GM23338 (cell line): ENCODE measurements around the gene LSM3. TPM values are rescaled to one million over a fixed set of nuclear protein-coding genes. Genes with fewer than 3 reads are reported as not detected.

Source experiments
- ATAC-seq: fragments of 200-7000 bp; cut with Tn5 transposase; 3 replicates; pipeline ENCODE4 v1.9.1; 2020
- DNase-seq: peaks from one replicate; pipeline ENCODE4 v3.0.0-alpha.2; 2015; ENCODE audit warnings: low spot score
- H2AFZ ChIP-seq: fragments of 200-600 bp; sonication (generic); 2 replicates; pipeline ENCODE4 v1.8.0; 2016; ENCODE audit warnings: antibody characterized with exemption, mild to moderate bottlenecking, moderate library complexity
- H3F3A ChIP-seq: fragments of 200-600 bp; sonication (generic); replicated peaks from 2 replicates; pipeline ENCODE4 v1.8.0; 2017; ENCODE audit warnings: antibody characterized with exemption, mixed run types, low read depth
- H3K27ac ChIP-seq: fragments of 200-600 bp; sonication (generic); 2 replicates; pipeline ENCODE4 v1.6.1; 2016; ENCODE audit warnings: low read depth
- H3K27me3 ChIP-seq: fragments of 200-600 bp; sonication (generic); 2 replicates; pipeline ENCODE4 v1.8.0; 2016; ENCODE audit warnings: mild to moderate bottlenecking, mixed run types, moderate library complexity; ENCODE audit not compliant: insufficient read depth
- H3K36me3 ChIP-seq: fragments of 200-600 bp; sonication (generic); 2 replicates; pipeline ENCODE4 v1.8.0; 2016; ENCODE audit warnings: mild to moderate bottlenecking; ENCODE audit not compliant: insufficient read depth
- H3K4me1 ChIP-seq: fragments of 200-600 bp; sonication (generic); 2 replicates; pipeline ENCODE4 v1.8.0; 2016; ENCODE audit warnings: mild to moderate bottlenecking, moderate library complexity; ENCODE audit not compliant: insufficient read depth
- H3K4me2 ChIP-seq: fragments of 200-600 bp; sonication (generic); 2 replicates; pipeline ENCODE4 v1.7.1; 2017; ENCODE audit warnings: mixed run types
- H3K4me3 ChIP-seq: fragments of 200-600 bp; sonication (generic); 2 replicates; pipeline ENCODE4 v1.6.1; 2016; ENCODE audit warnings: mixed run types
- H3K79me2 ChIP-seq: fragments of 200-600 bp; sonication (generic); replicated peaks from 2 replicates; pipeline ENCODE4 v1.8.0; 2017; ENCODE audit warnings: mild to moderate bottlenecking; ENCODE audit not compliant: insufficient read depth
- H3K9me2 ChIP-seq: fragments of 200-600 bp; sonication (generic); 2 replicates; pipeline ENCODE4 v1.8.0; 2017; ENCODE audit not compliant: insufficient read depth
- H4K20me1 ChIP-seq: fragments of 200-600 bp; sonication (generic); replicated peaks from 2 replicates; pipeline ENCODE4 v1.8.0; 2017; ENCODE audit warnings: mild to moderate bottlenecking; ENCODE audit not compliant: insufficient read depth
- H3K27ac Mint-ChIP-seq: 2 replicates; pipeline ENCODE4 v1.8.0; 2020; ENCODE audit warnings: inconsistent platforms, mild to moderate bottlenecking, moderate library complexity, mixed read lengths
- H3K27me3 Mint-ChIP-seq: 3 replicates; pipeline ENCODE4 v1.8.0; 2022; ENCODE audit warnings: low read depth, mild to moderate bottlenecking, moderate library complexity, mixed read lengths, inconsistent platforms; ENCODE audit not compliant: insufficient read depth, poor library complexity
- H3K36me3 Mint-ChIP-seq: 3 replicates; pipeline ENCODE4 v1.8.0; 2021; ENCODE audit warnings: low read depth, mild to moderate bottlenecking, inconsistent platforms, moderate library complexity, mixed read lengths
- H3K4me1 Mint-ChIP-seq: 3 replicates; pipeline ENCODE4 v1.8.0; 2020; ENCODE audit warnings: mild to moderate bottlenecking, inconsistent platforms, mixed read lengths
- H3K4me3 Mint-ChIP-seq: 3 replicates; pipeline ENCODE4 v1.8.0; 2021; ENCODE audit warnings: moderate library complexity, mild to moderate bottlenecking, inconsistent platforms, mixed read lengths
- H3K9me3 Mint-ChIP-seq: 3 replicates; pipeline ENCODE4 v1.8.0; 2020; ENCODE audit warnings: moderate library complexity, mild to moderate bottlenecking, inconsistent platforms, mixed read lengths
- EZH2 ChIP-seq: fragments of 200-600 bp; sonication (generic); IDR thresholded peaks from one replicate; pipeline ENCODE4 v1.8.0; 2017; ENCODE audit warnings: antibody characterized with exemption, mild to moderate bottlenecking, low read depth; ENCODE audit not compliant: unreplicated experiment
- POLR2AphosphoS5 ChIP-seq: IDR thresholded peaks from 2 replicates; pipeline ENCODE4 v1.6.1; 2016; ENCODE audit warnings: antibody characterized with exemption, low read depth
- STAT1 ChIP-seq: IDR thresholded peaks from one replicate; pipeline ENCODE4 v1.6.1; 2016; ENCODE audit warnings: antibody characterized with exemption; ENCODE audit not compliant: unreplicated experiment
- ZNF331 ChIP-seq: fragments of 250-450 bp; sonication (Bioruptor Pico); IDR thresholded peaks from 2 replicates; pipeline ENCODE4 v1.5.0; 2020; ENCODE audit warnings: low read depth, mild to moderate bottlenecking, moderate library complexity
- polyA plus RNA-seq: library from polyadenylated mRNA; unstranded; fragments of >200 nt; fragmentation: Nextera tagmentation; extraction: Ambion mirVana; gene quantifications from 2 replicates; pipeline ENCODE4 v1.2.1, GENCODE V29; 2016
- total RNA-seq: library from RNA; depleted of rRNA; stranded (reverse); fragments of >200 nt; shearing (Covaris generic); gene quantifications from 2 replicates; pipeline ENCODE4 v1.2.3, GENCODE V29; 2014
- TF ChIP-seq, protein P1 (sequence below): fragments of 250-450 bp; sonication (Bioruptor Pico); IDR thresholded peaks from 2 replicates; pipeline ENCODE4 v1.5.0; 2020; ENCODE audit warnings: mild to moderate bottlenecking, moderate library complexity
- TF ChIP-seq, protein P2 (sequence below), 2 experiments: fragments of 200-600 bp in 1 of 2; sonication (generic) in 1 of 2; conservative IDR thresholded peaks; 2 replicates each; pipeline versions ENCODE4 v1.5.1 to v1.6.1; 2016 to 2017; ENCODE audit warnings: antibody characterized with exemption in 2 of 2, low read depth in 2 of 2, mild to moderate bottlenecking in 2 of 2, moderate library complexity in 1 of 2

Gene LSM3
- total and polyA plus RNA-seq, 2 experiments from 2014 or later, result 20.1 to 71.5 TPM

DNA sequence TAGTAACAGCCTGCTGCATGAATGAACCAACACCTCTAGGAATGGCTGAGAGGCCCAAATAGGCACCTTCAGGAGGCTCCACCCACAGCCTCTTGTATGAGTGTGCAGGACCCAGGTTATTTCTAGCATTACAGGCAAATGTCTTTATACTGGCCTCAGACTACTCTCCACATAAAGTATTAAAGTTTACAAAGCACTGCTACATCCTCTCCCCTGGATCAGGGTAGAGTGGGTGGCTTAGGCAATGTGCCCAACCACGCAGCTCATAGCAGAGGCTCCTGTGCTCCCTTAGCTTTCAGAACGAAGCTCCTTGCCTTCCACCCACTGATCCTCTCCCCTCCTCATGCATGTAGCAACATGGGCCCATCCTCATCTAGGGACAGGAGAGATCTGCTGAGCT, 37.5 kb upstream of the LSM3 start (continued):
- TF ChIP-seq, protein P1, sequence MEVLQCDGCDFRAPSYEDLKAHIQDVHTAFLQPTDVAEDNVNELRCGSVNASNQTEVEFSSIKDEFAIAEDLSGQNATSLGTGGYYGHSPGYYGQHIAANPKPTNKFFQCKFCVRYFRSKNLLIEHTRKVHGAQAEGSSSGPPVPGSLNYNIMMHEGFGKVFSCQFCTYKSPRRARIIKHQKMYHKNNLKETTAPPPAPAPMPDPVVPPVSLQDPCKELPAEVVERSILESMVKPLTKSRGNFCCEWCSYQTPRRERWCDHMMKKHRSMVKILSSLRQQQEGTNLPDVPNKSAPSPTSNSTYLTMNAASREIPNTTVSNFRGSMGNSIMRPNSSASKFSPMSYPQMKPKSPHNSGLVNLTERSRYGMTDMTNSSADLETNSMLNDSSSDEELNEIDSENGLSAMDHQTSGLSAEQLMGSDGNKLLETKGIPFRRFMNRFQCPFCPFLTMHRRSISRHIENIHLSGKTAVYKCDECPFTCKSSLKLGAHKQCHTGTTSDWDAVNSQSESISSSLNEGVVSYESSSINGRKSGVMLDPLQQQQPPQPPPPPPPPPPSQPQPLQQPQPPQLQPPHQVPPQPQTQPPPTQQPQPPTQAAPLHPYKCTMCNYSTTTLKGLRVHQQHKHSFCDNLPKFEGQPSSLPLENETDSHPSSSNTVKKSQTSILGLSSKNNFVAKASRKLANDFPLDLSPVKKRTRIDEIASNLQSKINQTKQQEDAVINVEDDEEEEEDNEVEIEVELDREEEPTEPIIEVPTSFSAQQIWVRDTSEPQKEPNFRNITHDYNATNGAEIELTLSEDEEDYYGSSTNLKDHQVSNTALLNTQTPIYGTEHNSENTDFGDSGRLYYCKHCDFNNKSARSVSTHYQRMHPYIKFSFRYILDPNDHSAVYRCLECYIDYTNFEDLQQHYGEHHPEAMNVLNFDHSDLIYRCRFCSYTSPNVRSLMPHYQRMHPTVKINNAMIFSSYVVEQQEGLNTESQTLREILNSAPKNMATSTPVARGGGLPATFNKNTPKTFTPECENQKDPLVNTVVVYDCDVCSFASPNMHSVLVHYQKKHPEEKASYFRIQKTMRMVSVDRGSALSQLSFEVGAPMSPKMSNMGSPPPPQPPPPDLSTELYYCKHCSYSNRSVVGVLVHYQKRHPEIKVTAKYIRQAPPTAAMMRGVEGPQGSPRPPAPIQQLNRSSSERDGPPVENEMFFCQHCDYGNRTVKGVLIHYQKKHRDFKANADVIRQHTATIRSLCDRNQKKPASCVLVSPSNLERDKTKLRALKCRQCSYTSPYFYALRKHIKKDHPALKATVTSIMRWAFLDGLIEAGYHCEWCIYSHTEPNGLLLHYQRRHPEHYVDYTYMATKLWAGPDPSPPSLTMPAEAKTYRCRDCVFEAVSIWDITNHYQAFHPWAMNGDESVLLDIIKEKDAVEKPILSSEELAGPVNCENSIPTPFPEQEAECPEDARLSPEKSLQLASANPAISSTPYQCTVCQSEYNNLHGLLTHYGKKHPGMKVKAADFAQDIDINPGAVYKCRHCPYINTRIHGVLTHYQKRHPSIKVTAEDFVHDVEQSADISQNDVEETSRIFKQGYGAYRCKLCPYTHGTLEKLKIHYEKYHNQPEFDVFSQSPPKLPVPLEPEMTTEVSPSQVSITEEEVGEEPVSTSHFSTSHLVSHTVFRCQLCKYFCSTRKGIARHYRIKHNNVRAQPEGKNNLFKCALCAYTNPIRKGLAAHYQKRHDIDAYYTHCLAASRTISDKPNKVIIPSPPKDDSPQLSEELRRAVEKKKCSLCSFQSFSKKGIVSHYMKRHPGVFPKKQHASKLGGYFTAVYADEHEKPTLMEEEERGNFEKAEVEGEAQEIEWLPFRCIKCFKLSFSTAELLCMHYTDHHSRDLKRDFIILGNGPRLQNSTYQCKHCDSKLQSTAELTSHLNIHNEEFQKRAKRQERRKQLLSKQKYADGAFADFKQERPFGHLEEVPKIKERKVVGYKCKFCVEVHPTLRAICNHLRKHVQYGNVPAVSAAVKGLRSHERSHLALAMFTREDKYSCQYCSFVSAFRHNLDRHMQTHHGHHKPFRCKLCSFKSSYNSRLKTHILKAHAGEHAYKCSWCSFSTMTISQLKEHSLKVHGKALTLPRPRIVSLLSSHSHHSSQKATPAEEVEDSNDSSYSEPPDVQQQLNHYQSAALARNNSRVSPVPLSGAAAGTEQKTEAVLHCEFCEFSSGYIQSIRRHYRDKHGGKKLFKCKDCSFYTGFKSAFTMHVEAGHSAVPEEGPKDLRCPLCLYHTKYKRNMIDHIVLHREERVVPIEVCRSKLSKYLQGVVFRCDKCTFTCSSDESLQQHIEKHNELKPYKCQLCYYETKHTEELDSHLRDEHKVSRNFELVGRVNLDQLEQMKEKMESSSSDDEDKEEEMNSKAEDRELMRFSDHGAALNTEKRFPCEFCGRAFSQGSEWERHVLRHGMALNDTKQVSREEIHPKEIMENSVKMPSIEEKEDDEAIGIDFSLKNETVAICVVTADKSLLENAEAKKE (CRISPR knock-in tag), result no peak
- TF ChIP-seq STAT1, result no peak
- no peak for TF ChIP-seq EZH2
- no peak for TF ChIP-seq ZNF331 (CRISPR knock-in tag)

DNA sequence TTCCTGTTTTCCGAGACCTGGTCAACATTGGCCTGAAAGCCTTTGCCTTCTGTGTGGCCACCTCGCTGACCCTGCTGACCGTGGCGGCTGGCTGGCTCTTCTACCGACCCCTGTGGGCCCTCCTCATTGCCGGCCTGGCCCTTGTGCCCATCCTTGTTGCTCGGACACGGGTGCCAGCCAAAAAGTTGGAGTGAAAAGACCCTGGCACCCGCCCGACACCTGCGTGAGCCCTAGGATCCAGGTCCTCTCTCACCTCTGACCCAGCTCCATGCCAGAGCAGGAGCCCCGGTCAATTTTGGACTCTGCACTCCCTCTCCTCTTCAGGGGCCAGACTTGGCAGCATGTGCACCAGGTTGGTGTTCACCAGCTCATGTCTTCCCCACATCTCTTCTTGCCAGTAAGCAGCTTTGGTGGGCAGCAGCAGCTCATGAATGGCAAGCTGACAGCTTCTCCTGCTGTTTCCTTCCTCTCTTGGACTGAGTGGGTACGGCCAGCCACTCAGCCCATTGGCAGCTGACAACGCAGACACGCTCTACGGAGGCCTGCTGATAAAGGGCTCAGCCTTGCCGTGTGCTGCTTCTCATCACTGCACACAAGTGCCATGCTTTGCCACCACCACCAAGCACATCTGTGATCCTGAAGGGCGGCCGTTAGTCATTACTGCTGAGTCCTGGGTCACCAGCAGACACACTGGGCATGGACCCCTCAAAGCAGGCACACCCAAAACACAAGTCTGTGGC, 36.8 kb upstream of the LSM3 start:
- H3K4me1 ChIP-seq, result 0 out of 2 replicates have a peak, but pooled peaks cover 4% of the 10 kb centered on the region
- H3K36me3 ChIP-seq, result no peaks in the 10 kb centered on the region; the same call in 1 of the 2 replicates
- no peak overlapping the region for H2AFZ ChIP-seq
- H3F3A ChIP-seq, result no peaks in the 10 kb centered on the region
- Mint-ChIP-seq H3K36me3 (peaks cover 39% of the 10 kb centered on the region), H3K27me3 (peaks cover 9% of the 10 kb centered on the region), H3K4me1 (peaks cover 14% of the 10 kb centered on the region), H3K4me3 (no peak overlapping the region), H3K27ac (no peak overlapping the region), H3K9me3 (no peaks in the 10 kb centered on the region)
- no peak overlapping the region for H3K4me3 ChIP-seq
- no peaks in the 10 kb centered on the region for H4K20me1 ChIP-seq
- H3K4me2 ChIP-seq, result no peak overlapping the region
- H3K27ac ChIP-seq, result no peak overlapping the region
- H3K9me2 ChIP-seq, result no peaks in the 10 kb centered on the region
- H3K27me3 ChIP-seq, result no peaks in the 10 kb centered on the region
- no peaks in the 10 kb centered on the region for H3K79me2 ChIP-seq
- TF ChIP-seq, protein P2, sequence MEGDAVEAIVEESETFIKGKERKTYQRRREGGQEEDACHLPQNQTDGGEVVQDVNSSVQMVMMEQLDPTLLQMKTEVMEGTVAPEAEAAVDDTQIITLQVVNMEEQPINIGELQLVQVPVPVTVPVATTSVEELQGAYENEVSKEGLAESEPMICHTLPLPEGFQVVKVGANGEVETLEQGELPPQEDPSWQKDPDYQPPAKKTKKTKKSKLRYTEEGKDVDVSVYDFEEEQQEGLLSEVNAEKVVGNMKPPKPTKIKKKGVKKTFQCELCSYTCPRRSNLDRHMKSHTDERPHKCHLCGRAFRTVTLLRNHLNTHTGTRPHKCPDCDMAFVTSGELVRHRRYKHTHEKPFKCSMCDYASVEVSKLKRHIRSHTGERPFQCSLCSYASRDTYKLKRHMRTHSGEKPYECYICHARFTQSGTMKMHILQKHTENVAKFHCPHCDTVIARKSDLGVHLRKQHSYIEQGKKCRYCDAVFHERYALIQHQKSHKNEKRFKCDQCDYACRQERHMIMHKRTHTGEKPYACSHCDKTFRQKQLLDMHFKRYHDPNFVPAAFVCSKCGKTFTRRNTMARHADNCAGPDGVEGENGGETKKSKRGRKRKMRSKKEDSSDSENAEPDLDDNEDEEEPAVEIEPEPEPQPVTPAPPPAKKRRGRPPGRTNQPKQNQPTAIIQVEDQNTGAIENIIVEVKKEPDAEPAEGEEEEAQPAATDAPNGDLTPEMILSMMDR (conservative IDR thresholded peaks at IDR 0.05; ENCODE audit: low read depth in 2 of 2), result no peak
- TF ChIP-seq, protein P1 (CRISPR knock-in tag), result no peak
- TF ChIP-seq STAT1 (no peak), EZH2 (no peak), POLR2AphosphoS5 (no peak)
- DNase-seq (no peak), ATAC-seq (no peak)
